Chondrocyte (in vitro differentiated cells): ENCODE results near the gene FREM2. TPM values are rescaled to one million over a fixed set of nuclear protein-coding genes. Genes with fewer than 3 reads are reported as not detected.

Experiments
- DNase-seq: peaks from one replicate; pipeline ENCODE4 v3.0.0; 2021; ENCODE audit warnings: mixed read lengths, low spot score
- H3K27ac Mint-ChIP-seq: one replicate; pipeline ENCODE4 v1.8.0; 2021; ENCODE audit warnings: mild to moderate bottlenecking, moderate library complexity, mixed read lengths; ENCODE audit not compliant: unreplicated experiment
- H3K27me3 Mint-ChIP-seq: 2 replicates; pipeline ENCODE4 v1.8.0; 2021; ENCODE audit warnings: low read depth, mixed read lengths
- H3K36me3 Mint-ChIP-seq: 2 replicates; pipeline ENCODE4 v1.8.0; 2021; ENCODE audit warnings: low read depth, mixed read lengths
- H3K4me1 Mint-ChIP-seq: 2 replicates; pipeline ENCODE4 v1.8.0; 2021; ENCODE audit warnings: low read depth, mild to moderate bottlenecking, mixed read lengths
- H3K4me3 Mint-ChIP-seq: one replicate; pipeline ENCODE4 v1.8.0; 2021; ENCODE audit warnings: mild to moderate bottlenecking, moderate library complexity, mixed read lengths; ENCODE audit not compliant: unreplicated experiment
- H3K9me3 Mint-ChIP-seq: 2 replicates; pipeline ENCODE4 v1.8.0; 2021; ENCODE audit warnings: low read depth, mixed read lengths
- total RNA-seq: library from RNA; stranded (reverse); gene quantifications from 3 replicates; pipeline ENCODE4 v1.2.1, GENCODE V29; 2021
- TF ChIP-seq, protein P1 (sequence below): fragments of 200-600 bp; sonication (generic); IDR thresholded peaks from 2 replicates; pipeline ENCODE4 v1.5.0; 2021; ENCODE audit warnings: antibody characterized with exemption, mild to moderate bottlenecking, moderate library complexity

The FREM2 gene
- total RNA-seq, 1 donor from 2014 or later = 0.07 TPM

DNA sequence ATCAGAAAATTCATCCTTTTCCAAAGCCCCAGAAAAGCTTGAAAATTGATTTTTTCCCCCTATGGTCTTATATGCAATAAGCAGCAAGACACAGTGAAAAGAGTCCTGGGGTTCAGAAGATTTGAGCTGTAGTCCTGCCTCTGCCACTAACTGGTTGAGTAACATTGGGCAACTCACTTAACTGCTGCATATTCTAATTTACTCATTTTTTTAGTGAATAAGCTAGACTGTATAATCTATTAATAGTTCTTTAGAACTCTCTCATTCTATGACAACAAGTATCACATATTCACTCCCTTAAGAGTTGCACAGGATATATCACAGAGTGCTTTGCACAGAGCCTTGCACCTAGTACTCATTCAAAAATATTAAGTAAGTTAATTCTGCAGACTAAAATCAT is 192.9 kb downstream of the FREM2 start:
- Mint-ChIP-seq H3K4me1 (peaks cover 14% of the 10 kb centered on the region), H3K27ac (no peak overlapping the region), H3K9me3 (no peaks in the 10 kb centered on the region), H3K36me3 (no peaks in the 10 kb centered on the region), H3K4me3 (no peak overlapping the region), H3K27me3 (no peaks in the 10 kb centered on the region)
- DNase-seq = no peak
- TF ChIP-seq, protein P1, sequence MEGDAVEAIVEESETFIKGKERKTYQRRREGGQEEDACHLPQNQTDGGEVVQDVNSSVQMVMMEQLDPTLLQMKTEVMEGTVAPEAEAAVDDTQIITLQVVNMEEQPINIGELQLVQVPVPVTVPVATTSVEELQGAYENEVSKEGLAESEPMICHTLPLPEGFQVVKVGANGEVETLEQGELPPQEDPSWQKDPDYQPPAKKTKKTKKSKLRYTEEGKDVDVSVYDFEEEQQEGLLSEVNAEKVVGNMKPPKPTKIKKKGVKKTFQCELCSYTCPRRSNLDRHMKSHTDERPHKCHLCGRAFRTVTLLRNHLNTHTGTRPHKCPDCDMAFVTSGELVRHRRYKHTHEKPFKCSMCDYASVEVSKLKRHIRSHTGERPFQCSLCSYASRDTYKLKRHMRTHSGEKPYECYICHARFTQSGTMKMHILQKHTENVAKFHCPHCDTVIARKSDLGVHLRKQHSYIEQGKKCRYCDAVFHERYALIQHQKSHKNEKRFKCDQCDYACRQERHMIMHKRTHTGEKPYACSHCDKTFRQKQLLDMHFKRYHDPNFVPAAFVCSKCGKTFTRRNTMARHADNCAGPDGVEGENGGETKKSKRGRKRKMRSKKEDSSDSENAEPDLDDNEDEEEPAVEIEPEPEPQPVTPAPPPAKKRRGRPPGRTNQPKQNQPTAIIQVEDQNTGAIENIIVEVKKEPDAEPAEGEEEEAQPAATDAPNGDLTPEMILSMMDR = no peak

DNA sequence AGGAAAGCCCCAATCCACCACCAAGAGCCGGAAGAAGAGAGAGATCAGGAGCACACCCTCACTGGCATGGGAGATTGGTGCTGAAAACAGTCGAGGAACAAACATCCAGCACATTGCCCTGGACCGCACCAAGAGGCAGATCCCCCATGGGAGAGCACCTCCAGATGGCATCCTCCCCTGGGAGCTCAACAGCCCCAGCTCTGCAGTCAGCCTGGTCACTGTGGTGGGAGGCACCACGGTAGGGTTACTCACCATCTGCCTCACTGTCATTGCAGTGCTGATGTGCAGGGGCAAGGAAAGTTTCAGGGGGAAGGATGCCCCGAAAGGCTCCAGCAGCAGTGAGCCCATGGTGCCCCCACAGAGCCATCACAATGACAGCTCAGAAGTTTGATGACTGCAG is 193.5 kb downstream of the FREM2 start:
- TF ChIP-seq, protein P1 = no peak
- no peaks in the 10 kb centered on the region for H3K36me3 Mint-ChIP-seq
- DNase-seq = no peak
- H3K27ac Mint-ChIP-seq = no peak overlapping the region
- no peaks in the 10 kb centered on the region for H3K27me3 Mint-ChIP-seq
- H3K4me1 Mint-ChIP-seq = peaks cover 14% of the 10 kb centered on the region
- H3K4me3 Mint-ChIP-seq = no peak overlapping the region
- H3K9me3 Mint-ChIP-seq = no peaks in the 10 kb centered on the region

DNA sequence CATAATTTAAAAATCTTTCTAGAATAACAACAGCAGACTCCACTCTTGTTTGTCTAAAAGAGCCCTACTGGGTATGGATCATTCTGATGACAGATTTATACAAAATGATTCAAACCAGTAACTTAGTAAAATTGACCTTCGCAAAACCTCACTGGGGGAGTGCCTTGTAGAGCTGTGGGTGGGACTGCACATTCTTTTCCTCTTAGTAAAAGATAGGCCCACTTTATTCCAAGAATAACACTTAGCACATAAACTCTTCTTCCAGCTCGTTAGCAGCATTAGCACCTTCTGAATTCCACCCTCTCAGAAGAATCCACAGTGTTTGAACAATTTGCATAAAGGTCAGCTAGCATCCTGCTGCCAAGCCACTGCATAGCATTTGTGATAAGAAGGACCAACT is 196.9 kb downstream of the FREM2 start:
- H3K27ac Mint-ChIP-seq = no peak overlapping the region
- H3K4me1 Mint-ChIP-seq = peaks cover 14% of the 10 kb centered on the region
- no peaks in the 10 kb centered on the region for H3K27me3 Mint-ChIP-seq
- no peak for DNase-seq
- H3K9me3 Mint-ChIP-seq = no peaks in the 10 kb centered on the region
- TF ChIP-seq, protein P1 = no peak
- H3K4me3 Mint-ChIP-seq = no peak overlapping the region
- H3K36me3 Mint-ChIP-seq = no peaks in the 10 kb centered on the region

DNA sequence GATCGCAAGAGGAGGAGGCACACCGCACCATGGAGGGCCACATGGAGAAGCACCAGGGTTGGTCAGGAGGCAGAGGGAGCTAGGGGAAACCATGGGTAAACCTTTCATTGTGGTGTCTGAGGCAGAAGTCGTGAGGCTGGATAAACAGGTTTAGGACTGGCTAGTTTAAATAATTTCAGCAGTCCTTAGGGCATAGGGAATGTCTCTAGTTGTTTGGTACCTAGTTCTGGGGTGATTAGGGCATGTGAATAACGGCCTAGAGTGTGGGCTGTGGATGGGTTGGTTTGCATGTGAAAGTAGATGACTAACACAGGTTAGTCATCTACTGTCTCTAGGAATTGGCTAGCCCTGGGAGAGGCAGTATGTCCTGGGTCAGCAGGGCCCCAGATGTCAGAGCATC is 201.4 kb downstream of the FREM2 start:
- Mint-ChIP-seq H3K4me3 (no peak overlapping the region), H3K27ac (no peak overlapping the region), H3K4me1 (peaks cover 8% of the 10 kb centered on the region), H3K36me3 (no peaks in the 10 kb centered on the region), H3K9me3 (peaks cover 2% of the 10 kb centered on the region), H3K27me3 (no peaks in the 10 kb centered on the region)
- no peak for DNase-seq
- TF ChIP-seq, protein P1 = no peak

DNA sequence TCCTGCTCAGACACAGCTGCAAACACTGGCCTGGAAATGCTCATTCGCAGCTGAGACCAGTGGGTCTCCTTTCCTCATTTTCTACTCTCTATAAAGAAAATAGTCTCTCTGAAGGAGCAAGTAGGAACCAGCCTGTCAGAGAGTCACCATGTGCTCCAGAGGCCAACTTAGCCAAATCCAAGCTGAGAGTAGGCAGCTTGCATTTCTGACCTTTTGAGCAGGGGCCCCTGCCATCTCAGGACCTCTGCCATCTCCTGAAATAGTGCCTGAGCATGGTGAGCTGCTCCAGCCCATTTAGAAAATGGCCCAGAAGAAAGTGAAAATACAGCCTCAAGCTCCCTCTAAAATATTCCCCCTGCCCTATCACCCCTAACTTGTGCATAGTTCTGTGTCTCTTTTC is 208.2 kb downstream of the FREM2 start:
- no peaks in the 10 kb centered on the region for H3K36me3 Mint-ChIP-seq
- H3K27ac Mint-ChIP-seq = no peak overlapping the region
- no peak overlapping the region for H3K4me3 Mint-ChIP-seq
- H3K9me3 Mint-ChIP-seq = peaks cover 15% of the 10 kb centered on the region
- no peaks in the 10 kb centered on the region for H3K4me1 Mint-ChIP-seq
- DNase-seq = no peak
- TF ChIP-seq, protein P1 = no peak
- H3K27me3 Mint-ChIP-seq = no peaks in the 10 kb centered on the region
